GM12878 (cell line): ENCODE data around the gene HSF4. TPM values are rescaled to one million over a fixed set of nuclear protein-coding genes. Genes with fewer than 3 reads are reported as not detected.

Experiments
- BCL11A ChIP-seq: IDR thresholded peaks from 2 replicates; pipeline ENCODE4 v1.6.1; 2011; ENCODE audit warnings: low read depth, low read length
- BHLHE40 ChIP-seq, 2 experiments: fragments of 450-650 bp in 1 of 2; IDR thresholded peaks; 2 replicates each; pipeline ENCODE4 v1.6.1; 2011 to 2017; ENCODE audit warnings: low read depth in 2 of 2, borderline replicate concordance in 1 of 2, improper control_type of control experiment in 1 of 2, low read length in 1 of 2, mild to moderate bottlenecking in 1 of 2
- CREB1 ChIP-seq: IDR thresholded peaks from 2 replicates; pipeline ENCODE4 v1.6.1; 2012; ENCODE audit warnings: low read depth, mild to moderate bottlenecking, inconsistent platforms
- CREM ChIP-seq: IDR thresholded peaks from 2 replicates; pipeline ENCODE4 v1.6.1; 2014; ENCODE audit warnings: antibody characterized with exemption, low read depth
- DPF2 ChIP-seq: fragments of 450-650 bp; IDR thresholded peaks from 2 replicates; pipeline ENCODE4 v1.6.1; 2017; ENCODE audit warnings: mild to moderate bottlenecking
- EED ChIP-seq: sonication (generic); IDR thresholded peaks from 2 replicates; pipeline ENCODE4 v1.6.1; 2016; ENCODE audit warnings: antibody characterized with exemption, low read depth
- GABPA ChIP-seq: IDR thresholded peaks from 2 replicates; pipeline ENCODE4 v1.6.1; 2014; ENCODE audit warnings: antibody characterized with exemption, low read depth, mild to moderate bottlenecking, inconsistent platforms
- IKZF1 ChIP-seq: fragments of 450-650 bp; conservative IDR thresholded peaks from 2 replicates; pipeline ENCODE4 v1.6.1; 2017; ENCODE audit warnings: antibody characterized with exemption, mild to moderate bottlenecking
- JUND ChIP-seq: IDR thresholded peaks from 2 replicates; pipeline ENCODE4 v1.6.1; 2012; ENCODE audit warnings: low read depth, mild to moderate bottlenecking, low read length, improper control_type of control experiment, moderate library complexity
- MEF2B ChIP-seq: fragments of 450-650 bp; IDR thresholded peaks from 2 replicates; pipeline ENCODE4 v1.6.1; 2018; ENCODE audit warnings: mild to moderate bottlenecking, moderate library complexity; ENCODE audit not compliant: partially characterized antibody, poor library complexity, severe bottlenecking
- MTA3 ChIP-seq: IDR thresholded peaks from 2 replicates; pipeline ENCODE4 v1.6.1; 2012; ENCODE audit warnings: low read length, inconsistent platforms, borderline replicate concordance
- MYB ChIP-seq: fragments of 150-350 bp; IDR thresholded peaks from 2 replicates; pipeline ENCODE4 v1.6.1; 2014; ENCODE audit warnings: mild to moderate bottlenecking, low read depth, low read length, borderline replicate concordance
- MYC ChIP-seq: IDR thresholded peaks from 2 replicates; pipeline ENCODE4 v1.6.1; 2011; ENCODE audit warnings: mild to moderate bottlenecking, low read length, moderate library complexity, inconsistent platforms; ENCODE audit not compliant: insufficient read depth, insufficient replicate concordance, insufficient read length, severe bottlenecking
- NFYA ChIP-seq: IDR thresholded peaks from 2 replicates; pipeline ENCODE4 v1.6.1; 2011; ENCODE audit warnings: low read depth, mild to moderate bottlenecking, low read length, improper control_type of control experiment, borderline replicate concordance
- NKRF ChIP-seq: fragments of 450-650 bp; conservative IDR thresholded peaks from 2 replicates; pipeline ENCODE4 v1.6.1; 2017; ENCODE audit warnings: mild to moderate bottlenecking, moderate library complexity
- NR2C1 ChIP-seq: fragments of 450-650 bp; IDR thresholded peaks from 2 replicates; pipeline ENCODE4 v1.6.1; 2017; ENCODE audit warnings: antibody characterized with exemption, mild to moderate bottlenecking, moderate library complexity
- PML ChIP-seq: IDR thresholded peaks from 2 replicates; pipeline ENCODE4 v1.6.1; 2012; ENCODE audit warnings: low read length, inconsistent platforms
- RAD51 ChIP-seq: fragments of 450-650 bp; IDR thresholded peaks from 2 replicates; pipeline ENCODE4 v1.6.1; 2016; ENCODE audit warnings: moderate library complexity, mild to moderate bottlenecking, inconsistent platforms
- TAF1 ChIP-seq: IDR thresholded peaks from 2 replicates; pipeline ENCODE4 v1.6.1; 2011; ENCODE audit warnings: mild to moderate bottlenecking, low read depth, low read length, borderline replicate concordance
- YBX1 ChIP-seq: fragments of 450-650 bp; IDR thresholded peaks from 2 replicates; pipeline ENCODE4 v1.6.1; 2016; ENCODE audit warnings: antibody characterized with exemption
- YY1 ChIP-seq: IDR thresholded peaks from 2 replicates; pipeline ENCODE4 v1.6.1; 2011; ENCODE audit warnings: low read depth, mild to moderate bottlenecking, low read length
- ZBTB40 ChIP-seq: fragments of 450-650 bp; IDR thresholded peaks from 2 replicates; pipeline ENCODE4 v1.6.1; 2016; ENCODE audit warnings: mild to moderate bottlenecking, moderate library complexity, borderline replicate concordance
- ZNF217 ChIP-seq: fragments of 450-650 bp; IDR thresholded peaks from 2 replicates; pipeline ENCODE4 v1.6.1; 2017; ENCODE audit warnings: antibody characterized with exemption, mild to moderate bottlenecking
- polyA plus RNA-seq, 11 experiments: library from polyadenylated mRNA; depleted of rRNA in 4 of 11; unstranded in 6 of 11; stranded (reverse) in 5 of 11; fragments of >200 nt; fragmentation: Nextera tagmentation in 4 of 11; fragmentation: Illumina TruSeq in 1 of 11; extraction: Ambion mirVana in 4 of 11; extraction: Trizol in 1 of 11; gene quantifications; 1 replicate in 1 of 11; 2 replicates in 10 of 11; pipeline versions ENCODE4 v1.2.1 to v1.2.3, GENCODE V29; 2011 to 2016; ENCODE audit warnings: inconsistent platforms in 2 of 11, missing spikeins in 2 of 11, low read depth in 1 of 11
- total RNA-seq, 4 experiments: library from RNA; depleted of rRNA in 3 of 4; stranded (reverse); fragments of >200 nt in 3 of 4; fragmentation: Illumina TruSeq in 1 of 4; extraction: Trizol in 1 of 4; gene quantifications; 2 replicates each; pipeline versions ENCODE4 v1.2.1 to v1.2.3, GENCODE V29; 2013 to 2021
- TF ChIP-seq, protein P1 (sequence below), 3 experiments: IDR thresholded peaks in 2 of 3; conservative IDR thresholded peaks in 1 of 3; 2 replicates each; pipeline ENCODE4 v1.5.1; 2011; ENCODE audit warnings: low read depth in 3 of 3, low read length in 3 of 3, mild to moderate bottlenecking in 3 of 3, control low read depth in 2 of 3, moderate library complexity in 2 of 3, inconsistent platforms in 1 of 3, mixed read lengths in 1 of 3; ENCODE audit not compliant: control insufficient read depth in 2 of 3, insufficient read depth in 1 of 3; ENCODE audit errors: extremely low read depth in 1 of 3

The HSF4 gene
- total and polyA plus RNA-seq, 10 of the 15 experiments (the other 5 are each of a cell fraction or from before 2014, with no cell fraction given) = 0.31 to 9.9 (median 2.6) TPM; not detected in 1

- no peak for TF ChIP-seq YBX1
- peak; percentile 60; the same call in 1 of the 2 replicates for TF ChIP-seq TAF1
- no peak for TF ChIP-seq NFYA
- no peak for TF ChIP-seq ZNF217
- peak; percentile 77 for TF ChIP-seq NR2C1
- peak; percentile 93 for TF ChIP-seq IKZF1
- TF ChIP-seq CREM = peak; percentile 67
- TF ChIP-seq BHLHE40 (IDR thresholded peaks at IDR 0.05; ENCODE audit: borderline replicate concordance in 1 of 2, low read depth in 2 of 2, low read length in 1 of 2) = peak; percentile 94 to 97
- TF ChIP-seq YY1 = peak; percentile 90
- TF ChIP-seq PML = no peak; the same call in 1 of the 2 replicates
- peak; percentile 87 for TF ChIP-seq ZBTB40
- peak; percentile 16 for TF ChIP-seq MYC
- TF ChIP-seq DPF2 = peak; percentile 73; the same call in 1 of the 2 replicates
- peak; percentile 96 for TF ChIP-seq NKRF
- no peak for TF ChIP-seq RAD51
- no peak for TF ChIP-seq MTA3
- TF ChIP-seq JUND = no peak
- no peak for TF ChIP-seq EED
- no peak for TF ChIP-seq BCL11A
- TF ChIP-seq, protein P1, sequence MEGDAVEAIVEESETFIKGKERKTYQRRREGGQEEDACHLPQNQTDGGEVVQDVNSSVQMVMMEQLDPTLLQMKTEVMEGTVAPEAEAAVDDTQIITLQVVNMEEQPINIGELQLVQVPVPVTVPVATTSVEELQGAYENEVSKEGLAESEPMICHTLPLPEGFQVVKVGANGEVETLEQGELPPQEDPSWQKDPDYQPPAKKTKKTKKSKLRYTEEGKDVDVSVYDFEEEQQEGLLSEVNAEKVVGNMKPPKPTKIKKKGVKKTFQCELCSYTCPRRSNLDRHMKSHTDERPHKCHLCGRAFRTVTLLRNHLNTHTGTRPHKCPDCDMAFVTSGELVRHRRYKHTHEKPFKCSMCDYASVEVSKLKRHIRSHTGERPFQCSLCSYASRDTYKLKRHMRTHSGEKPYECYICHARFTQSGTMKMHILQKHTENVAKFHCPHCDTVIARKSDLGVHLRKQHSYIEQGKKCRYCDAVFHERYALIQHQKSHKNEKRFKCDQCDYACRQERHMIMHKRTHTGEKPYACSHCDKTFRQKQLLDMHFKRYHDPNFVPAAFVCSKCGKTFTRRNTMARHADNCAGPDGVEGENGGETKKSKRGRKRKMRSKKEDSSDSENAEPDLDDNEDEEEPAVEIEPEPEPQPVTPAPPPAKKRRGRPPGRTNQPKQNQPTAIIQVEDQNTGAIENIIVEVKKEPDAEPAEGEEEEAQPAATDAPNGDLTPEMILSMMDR (IDR thresholded peaks at IDR 0.05 in 2 of 3, conservative IDR thresholded peaks at IDR 0.05 in 1 of 3; ENCODE audit: control insufficient read depth in 2 of 3, extremely low read depth in 1 of 3, insufficient read depth in 1 of 3, low read depth in 3 of 3, low read length in 3 of 3) = no peak
- TF ChIP-seq MEF2B = no peak
- peak; percentile 72; the same call in 1 of the 2 replicates for TF ChIP-seq CREB1
- no peak for TF ChIP-seq MYB
- TF ChIP-seq GABPA = peak; percentile 89
- TF ChIP-seq, all 136 proteins: peak for 52
These were observed 27.6 kb downstream of the HSF4 start, which contains the start of gene E2F4 (continued) for GRCh38 chr16:67191995-67192681.
